K562 (cell line): ENCODE results near the gene CCND3. TPM values are rescaled to one million over a fixed set of nuclear protein-coding genes. Genes with fewer than 3 reads are reported as not detected.

Source experiments
- GTF2E2 ChIP-seq: fragments of 200-800 bp; sonication (Bioruptor generic); IDR thresholded peaks from 2 replicates; pipeline ENCODE4 v1.6.1; 2016; ENCODE audit warnings: missing genetic modification characterization, missing compliant biosample characterization
- NFIX ChIP-seq: fragments of 250-450 bp; sonication (Bioruptor Pico); IDR thresholded peaks from 2 replicates; pipeline ENCODE4 v1.4.0; 2020; ENCODE audit warnings: low read depth, mild to moderate bottlenecking, moderate library complexity
- PHF21A ChIP-seq: fragments of 450-650 bp; IDR thresholded peaks from 2 replicates; pipeline ENCODE4 v1.6.1; 2017; ENCODE audit warnings: low read depth, borderline replicate concordance
- RCOR1 ChIP-seq, 2 experiments: IDR thresholded peaks; 2 replicates each; pipeline ENCODE4 v1.6.1; 2012; ENCODE audit warnings: low read depth in 2 of 2, low read length in 2 of 2, borderline replicate concordance in 1 of 2, improper control_type of control experiment in 1 of 2
- SP2 ChIP-seq: IDR thresholded peaks from 2 replicates; pipeline ENCODE4 v1.6.1; 2011; ENCODE audit warnings: mild to moderate bottlenecking, low read depth, low read length, moderate library complexity; ENCODE audit not compliant: poor library complexity, severe bottlenecking; ENCODE audit errors: extremely low read depth
- U2AF1 ChIP-seq: fragments of 200-400 bp; formaldehyde crosslinking; optimal IDR thresholded peaks from 2 replicates; pipeline ENCODE3; 2017; ENCODE audit warnings: mild to moderate bottlenecking, low read depth, low read length, moderate library complexity
- ZNF311 ChIP-seq: fragments of 250-450 bp; sonication (Bioruptor Pico); IDR thresholded peaks from 2 replicates; pipeline ENCODE4 v1.4.0; 2020; ENCODE audit warnings: mild to moderate bottlenecking, moderate library complexity
- ZNF436 ChIP-seq: fragments of 250-450, 450-650 bp; sonication (Bioruptor Pico); formaldehyde crosslinking; IDR thresholded peaks from 2 replicates; pipeline ENCODE4 v1.7.0; 2020; ENCODE audit warnings: mild to moderate bottlenecking
- ZNF75A ChIP-seq: fragments of 450-650 bp; formaldehyde crosslinking; IDR thresholded peaks from 2 replicates; pipeline ENCODE4 v1.4.0; 2020; ENCODE audit warnings: mild to moderate bottlenecking
- ZNF780A ChIP-seq: fragments of 250-450 bp; sonication (Bioruptor Pico); IDR thresholded peaks from 2 replicates; pipeline ENCODE4 v1.5.0; 2021; ENCODE audit warnings: mild to moderate bottlenecking
- polyA plus RNA-seq, 8 experiments: library from polyadenylated mRNA; depleted of rRNA in 4 of 8; stranded (reverse) in 5 of 8; unstranded in 3 of 8; fragments of >200 nt; fragmentation: Nextera tagmentation in 2 of 8; fragmentation: Illumina TruSeq in 1 of 8; extraction: Ambion mirVana in 2 of 8; extraction: Trizol in 1 of 8; gene quantifications; 2 replicates each; pipeline versions ENCODE4 v1.2.1 to v1.2.3, GENCODE V29; 2011 to 2014; ENCODE audit warnings: inconsistent platforms in 1 of 8, missing spikeins in 1 of 8
- total RNA-seq, 7 experiments: library from RNA; depleted of rRNA in 6 of 7; stranded (reverse); fragments of >200 nt in 6 of 7; fragmentation: Illumina TruSeq in 2 of 7; extraction: Trizol in 2 of 7; gene quantifications; 2 replicates each; pipeline versions ENCODE4 v1.2.1 to v1.2.3, GENCODE V29; 2011 to 2021; ENCODE audit warnings: low replicate concordance in 1 of 7
- TF ChIP-seq, protein P1 (sequence below): fragments of 150-350 bp; conservative IDR thresholded peaks from 2 replicates; pipeline ENCODE4 v1.6.1; 2014; ENCODE audit warnings: low read length
- TF ChIP-seq, protein P2 (sequence below): fragments of 450-650 bp; formaldehyde crosslinking; IDR thresholded peaks from 2 replicates; pipeline ENCODE4 v1.4.0; 2022; ENCODE audit warnings: missing genetic modification characterization
- TF ChIP-seq, protein P3 (sequence below): fragments of 250-450 bp; sonication (Bioruptor Pico); IDR thresholded peaks from 2 replicates; pipeline ENCODE4 v1.8.0; 2022; ENCODE audit warnings: moderate library complexity, mild to moderate bottlenecking, inconsistent platforms
- TF ChIP-seq, protein P4 (sequence below): fragments of 250-450 bp; sonication (Bioruptor Pico); IDR thresholded peaks from 2 replicates; pipeline ENCODE4 v1.4.0; 2020

The CCND3 gene
- total and polyA plus RNA-seq, 9 of the 15 experiments (the other 6 are each of a cell fraction or from before 2014, with no cell fraction given): 21.5 to 204 (median 97.4) TPM

DNA sequence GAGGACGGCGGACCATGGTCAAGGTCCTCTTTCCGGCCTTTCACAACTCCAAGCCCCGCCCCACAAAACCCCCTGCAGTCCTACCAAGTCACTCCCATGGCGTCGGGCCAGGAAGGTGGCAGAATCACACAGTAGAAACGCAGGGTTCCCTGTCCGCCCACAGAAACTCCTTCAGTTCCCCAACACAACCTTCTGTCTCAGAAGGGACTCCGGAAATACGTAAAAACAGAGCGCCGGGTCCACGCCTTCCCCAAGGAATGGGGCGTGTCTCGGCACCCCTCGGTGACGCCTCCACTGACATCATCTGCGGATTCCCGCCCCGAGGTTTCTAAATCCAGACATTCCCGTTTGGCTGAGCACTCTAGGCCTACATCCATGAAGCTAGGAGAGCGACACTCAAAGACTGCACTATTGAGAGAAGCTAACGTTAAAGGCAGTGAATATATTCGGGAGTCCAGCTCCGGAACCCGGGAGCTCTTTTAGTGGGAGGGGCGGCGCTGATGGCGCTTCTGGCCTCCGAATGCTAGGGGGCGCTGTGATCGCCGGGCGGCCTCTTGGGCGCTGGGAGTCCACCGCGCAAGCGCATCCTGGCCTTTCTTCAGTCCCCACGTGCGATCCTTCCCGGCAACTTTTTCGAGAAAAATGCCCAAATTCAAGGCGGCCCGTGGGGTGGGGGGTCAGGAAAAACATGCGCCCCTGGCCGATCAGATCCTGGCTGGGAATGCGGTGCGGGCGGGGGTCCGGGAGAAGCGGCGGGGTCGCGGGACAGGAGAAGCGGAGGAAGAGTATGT, 20.5 kb downstream of the CCND3 start, which contains the start of the genes BYSL and MED20 (continued):
- TF ChIP-seq, protein P1, sequence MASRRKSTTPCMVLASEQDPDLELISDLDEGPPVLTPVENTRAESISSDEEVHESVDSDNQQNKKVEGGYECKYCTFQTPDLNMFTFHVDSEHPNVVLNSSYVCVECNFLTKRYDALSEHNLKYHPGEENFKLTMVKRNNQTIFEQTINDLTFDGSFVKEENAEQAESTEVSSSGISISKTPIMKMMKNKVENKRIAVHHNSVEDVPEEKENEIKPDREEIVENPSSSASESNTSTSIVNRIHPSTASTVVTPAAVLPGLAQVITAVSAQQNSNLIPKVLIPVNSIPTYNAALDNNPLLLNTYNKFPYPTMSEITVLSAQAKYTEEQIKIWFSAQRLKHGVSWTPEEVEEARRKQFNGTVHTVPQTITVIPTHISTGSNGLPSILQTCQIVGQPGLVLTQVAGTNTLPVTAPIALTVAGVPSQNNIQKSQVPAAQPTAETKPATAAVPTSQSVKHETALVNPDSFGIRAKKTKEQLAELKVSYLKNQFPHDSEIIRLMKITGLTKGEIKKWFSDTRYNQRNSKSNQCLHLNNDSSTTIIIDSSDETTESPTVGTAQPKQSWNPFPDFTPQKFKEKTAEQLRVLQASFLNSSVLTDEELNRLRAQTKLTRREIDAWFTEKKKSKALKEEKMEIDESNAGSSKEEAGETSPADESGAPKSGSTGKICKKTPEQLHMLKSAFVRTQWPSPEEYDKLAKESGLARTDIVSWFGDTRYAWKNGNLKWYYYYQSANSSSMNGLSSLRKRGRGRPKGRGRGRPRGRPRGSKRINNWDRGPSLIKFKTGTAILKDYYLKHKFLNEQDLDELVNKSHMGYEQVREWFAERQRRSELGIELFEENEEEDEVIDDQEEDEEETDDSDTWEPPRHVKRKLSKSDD: peak; percentile 78; the same call in 1 of the 2 replicates
- 0 out of 2 replicates have a peak, but pooled peaks have one; percentile 19 for TF ChIP-seq NFIX (CRISPR knock-in tag)
- no peak for TF ChIP-seq ZNF311 (CRISPR knock-in tag)
- TF ChIP-seq ZNF75A: no peak
- TF ChIP-seq, protein P2, sequence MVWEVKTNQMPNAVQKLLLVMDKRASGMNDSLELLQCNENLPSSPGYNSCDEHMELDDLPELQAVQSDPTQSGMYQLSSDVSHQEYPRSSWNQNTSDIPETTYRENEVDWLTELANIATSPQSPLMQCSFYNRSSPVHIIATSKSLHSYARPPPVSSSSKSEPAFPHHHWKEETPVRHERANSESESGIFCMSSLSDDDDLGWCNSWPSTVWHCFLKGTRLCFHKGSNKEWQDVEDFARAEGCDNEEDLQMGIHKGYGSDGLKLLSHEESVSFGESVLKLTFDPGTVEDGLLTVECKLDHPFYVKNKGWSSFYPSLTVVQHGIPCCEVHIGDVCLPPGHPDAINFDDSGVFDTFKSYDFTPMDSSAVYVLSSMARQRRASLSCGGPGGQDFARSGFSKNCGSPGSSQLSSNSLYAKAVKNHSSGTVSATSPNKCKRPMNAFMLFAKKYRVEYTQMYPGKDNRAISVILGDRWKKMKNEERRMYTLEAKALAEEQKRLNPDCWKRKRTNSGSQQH (CRISPR knock-in tag): peak; percentile 54
- peak; percentile 82 for TF ChIP-seq SP2
- TF ChIP-seq GTF2E2 (tag): peak; percentile 68; the same call in 1 of the 2 replicates
- no peak for TF ChIP-seq ZNF780A (CRISPR knock-in tag)
- no peak; the same call in 1 of the 2 replicates for TF ChIP-seq ZNF436 (CRISPR knock-in tag)
- no peak for TF ChIP-seq U2AF1
- no peak; a peak in 1 of 4 replicates for TF ChIP-seq RCOR1 (IDR thresholded peaks at IDR 0.05; ENCODE audit: borderline replicate concordance in 1 of 2, low read depth in 2 of 2, low read length in 2 of 2)
- no peak for TF ChIP-seq PHF21A
- TF ChIP-seq, protein P3, sequence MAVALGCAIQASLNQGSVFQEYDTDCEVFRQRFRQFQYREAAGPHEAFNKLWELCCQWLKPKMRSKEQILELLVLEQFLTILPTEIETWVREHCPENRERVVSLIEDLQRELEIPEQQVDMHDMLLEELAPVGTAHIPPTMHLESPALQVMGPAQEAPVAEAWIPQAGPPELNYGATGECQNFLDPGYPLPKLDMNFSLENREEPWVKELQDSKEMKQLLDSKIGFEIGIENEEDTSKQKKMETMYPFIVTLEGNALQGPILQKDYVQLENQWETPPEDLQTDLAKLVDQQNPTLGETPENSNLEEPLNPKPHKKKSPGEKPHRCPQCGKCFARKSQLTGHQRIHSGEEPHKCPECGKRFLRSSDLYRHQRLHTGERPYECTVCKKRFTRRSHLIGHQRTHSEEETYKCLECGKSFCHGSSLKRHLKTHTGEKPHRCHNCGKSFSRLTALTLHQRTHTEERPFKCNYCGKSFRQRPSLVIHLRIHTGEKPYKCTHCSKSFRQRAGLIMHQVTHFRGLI (CRISPR knock-in tag): no peak; the same call in 1 of the 2 replicates
- TF ChIP-seq, protein P4, sequence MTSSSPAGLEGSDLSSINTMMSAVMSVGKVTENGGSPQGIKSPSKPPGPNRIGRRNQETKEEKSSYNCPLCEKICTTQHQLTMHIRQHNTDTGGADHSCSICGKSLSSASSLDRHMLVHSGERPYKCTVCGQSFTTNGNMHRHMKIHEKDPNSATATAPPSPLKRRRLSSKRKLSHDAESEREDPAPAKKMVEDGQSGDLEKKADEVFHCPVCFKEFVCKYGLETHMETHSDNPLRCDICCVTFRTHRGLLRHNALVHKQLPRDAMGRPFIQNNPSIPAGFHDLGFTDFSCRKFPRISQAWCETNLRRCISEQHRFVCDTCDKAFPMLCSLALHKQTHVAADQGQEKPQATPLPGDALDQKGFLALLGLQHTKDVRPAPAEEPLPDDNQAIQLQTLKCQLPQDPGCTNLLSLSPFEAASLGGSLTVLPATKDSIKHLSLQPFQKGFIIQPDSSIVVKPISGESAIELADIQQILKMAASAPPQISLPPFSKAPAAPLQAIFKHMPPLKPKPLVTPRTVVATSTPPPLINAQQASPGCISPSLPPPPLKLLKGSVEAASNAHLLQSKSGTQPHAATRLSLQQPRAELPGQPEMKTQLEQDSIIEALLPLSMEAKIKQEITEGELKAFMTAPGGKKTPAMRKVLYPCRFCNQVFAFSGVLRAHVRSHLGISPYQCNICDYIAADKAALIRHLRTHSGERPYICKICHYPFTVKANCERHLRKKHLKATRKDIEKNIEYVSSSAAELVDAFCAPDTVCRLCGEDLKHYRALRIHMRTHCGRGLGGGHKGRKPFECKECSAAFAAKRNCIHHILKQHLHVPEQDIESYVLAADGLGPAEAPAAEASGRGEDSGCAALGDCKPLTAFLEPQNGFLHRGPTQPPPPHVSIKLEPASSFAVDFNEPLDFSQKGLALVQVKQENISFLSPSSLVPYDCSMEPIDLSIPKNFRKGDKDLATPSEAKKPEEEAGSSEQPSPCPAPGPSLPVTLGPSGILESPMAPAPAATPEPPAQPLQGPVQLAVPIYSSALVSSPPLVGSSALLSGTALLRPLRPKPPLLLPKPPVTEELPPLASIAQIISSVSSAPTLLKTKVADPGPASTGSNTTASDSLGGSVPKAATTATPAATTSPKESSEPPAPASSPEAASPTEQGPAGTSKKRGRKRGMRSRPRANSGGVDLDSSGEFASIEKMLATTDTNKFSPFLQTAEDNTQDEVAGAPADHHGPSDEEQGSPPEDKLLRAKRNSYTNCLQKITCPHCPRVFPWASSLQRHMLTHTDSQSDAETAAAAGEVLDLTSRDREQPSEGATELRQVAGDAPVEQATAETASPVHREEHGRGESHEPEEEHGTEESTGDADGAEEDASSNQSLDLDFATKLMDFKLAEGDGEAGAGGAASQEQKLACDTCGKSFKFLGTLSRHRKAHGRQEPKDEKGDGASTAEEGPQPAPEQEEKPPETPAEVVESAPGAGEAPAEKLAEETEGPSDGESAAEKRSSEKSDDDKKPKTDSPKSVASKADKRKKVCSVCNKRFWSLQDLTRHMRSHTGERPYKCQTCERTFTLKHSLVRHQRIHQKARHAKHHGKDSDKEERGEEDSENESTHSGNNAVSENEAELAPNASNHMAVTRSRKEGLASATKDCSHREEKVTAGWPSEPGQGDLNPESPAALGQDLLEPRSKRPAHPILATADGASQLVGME: peak; percentile 8; the same call in 1 of the 2 replicates
